HCT116 (cell line): ENCODE data around the gene TRPV4. TPM values are rescaled to one million over a fixed set of nuclear protein-coding genes. Genes with fewer than 3 reads are reported as not detected.
A peak's percentile ranks its signal among the peaks of the same experiment; 100 is the strongest.

Experiments
- ATAC-seq: fragments of 200-7000 bp; cut with Tn5 transposase; 2 replicates; pipeline ENCODE4 v1.9.1; 2020; ENCODE audit warnings: mild to moderate bottlenecking, moderate library complexity
- BruUV-seq: library from RNA; stranded (reverse); fragments of 400-500 nt; replicated peaks from 2 replicates; lab custom pipeline; 2021; lab: Mats Ljungman, UMichigan
- CTCF ChIA-PET: fragments of 300-600 bp; sonication (Branson Sonifier 250); formaldehyde crosslinking; loops from one replicate; lab custom pipeline; 2021; ENCODE audit warnings: antibody characterized with exemption; lab: Charles Lee
- POLR2A ChIA-PET: fragments of 300-600, 350-600 bp; sonication (Branson Sonifier 250); formaldehyde crosslinking; loops from one replicate; lab custom pipeline; 2021; ENCODE audit warnings: antibody characterized with exemption; lab: Charles Lee
- RAD21 ChIA-PET, 2 experiments: fragments of 300-600 bp; sonication (Branson Sonifier 250); formaldehyde crosslinking; loops; one replicate each; lab custom pipeline; 2023; ENCODE audit warnings: low total read pairs in 2 of 2; ENCODE audit not compliant: uncharacterized antibody in 2 of 2, unreplicated experiment in 2 of 2, low non-redundant PET in 1 of 2; lab: Charles Lee
- DNase-seq: peaks from one replicate; pipeline ENCODE4 v3.0.0-alpha.2; 2010; ENCODE audit warnings: low read depth, low spot score
- H2AFZ ChIP-seq: fragments of 200-600 bp; shearing (Covaris generic), sonication (generic); 2 replicates; pipeline ENCODE4 v1.6.1; 2017; ENCODE audit warnings: low read depth, mixed run types, mixed read lengths, antibody characterized with exemption, low read length; ENCODE audit not compliant: poor library complexity, severe bottlenecking
- H3K27ac ChIP-seq: 2 replicates; pipeline ENCODE4 v1.5.1; 2012; ENCODE audit warnings: low read depth, low read length
- H3K27me3 ChIP-seq: fragments of 200-600 bp; sonication (generic); 2 replicates; pipeline ENCODE4 v1.6.1; 2016; ENCODE audit warnings: mixed run types, low read length, mixed read lengths; ENCODE audit not compliant: insufficient read depth
- H3K36me3 ChIP-seq, 2 experiments: fragments of 200-500 bp in 1 of 2; fragments of 200-600 bp in 1 of 2; sonication (Bioruptor generic) in 1 of 2; sonication (generic) in 1 of 2; 2 replicates each; pipeline versions ENCODE4 v1.5.1 to v1.6.1; 2014 to 2016; ENCODE audit warnings: low read length in 2 of 2, inconsistent platforms in 1 of 2, mixed read lengths in 1 of 2, mixed run types in 1 of 2; ENCODE audit not compliant: insufficient read depth in 2 of 2, control insufficient read depth in 1 of 2
- H3K4me1 ChIP-seq, 2 experiments: fragments of 200-600 bp in 1 of 2; sonication (generic) in 1 of 2; 2 replicates each; pipeline versions ENCODE4 v1.5.1 to v1.6.1; 2012 to 2017; ENCODE audit warnings: low read length in 2 of 2, inconsistent platforms in 1 of 2, mild to moderate bottlenecking in 1 of 2, mixed read lengths in 1 of 2, mixed run types in 1 of 2, moderate library complexity in 1 of 2; ENCODE audit not compliant: insufficient read depth in 2 of 2, control insufficient read depth in 1 of 2
- H3K4me2 ChIP-seq: fragments of 200-600 bp; sonication (generic); 2 replicates; pipeline ENCODE4 v1.6.1; 2017; ENCODE audit warnings: mixed run types, low read length, mixed read lengths
- H3K4me3 ChIP-seq, 2 experiments: fragments of 200-600 bp in 1 of 2; sonication (generic) in 1 of 2; replicated peaks in 1 of 2; 2 replicates each; pipeline ENCODE4 v1.5.1; 2011 to 2016; ENCODE audit warnings: low read length in 2 of 2, control low read depth in 1 of 2, low read depth in 1 of 2, mild to moderate bottlenecking in 1 of 2, mixed read lengths in 1 of 2, mixed run types in 1 of 2
- H3K79me2 ChIP-seq: fragments of 200-600 bp; sonication (generic); 2 replicates; pipeline ENCODE4 v1.6.1; 2017; ENCODE audit warnings: mild to moderate bottlenecking, mixed run types, low read length, moderate library complexity, mixed read lengths; ENCODE audit not compliant: insufficient read depth
- H3K9ac ChIP-seq: fragments of 200-600 bp; sonication (generic); 2 replicates; pipeline ENCODE4 v1.6.1; 2016; ENCODE audit warnings: low read length, mixed read lengths
- H3K9me2 ChIP-seq: fragments of 200-600 bp; sonication (generic), shearing (Covaris generic); 2 replicates; pipeline ENCODE4 v1.6.1; 2017; ENCODE audit warnings: mixed run types, mild to moderate bottlenecking, moderate library complexity; ENCODE audit not compliant: insufficient read depth
- H3K9me3 ChIP-seq, 2 experiments: fragments of 200-500 bp in 1 of 2; fragments of 200-600 bp in 1 of 2; sonication (Bioruptor generic) in 1 of 2; sonication (generic) in 1 of 2; 2 replicates each; pipeline ENCODE4 v1.6.1; 2014 to 2017; ENCODE audit warnings: low read length in 2 of 2, mixed read lengths in 2 of 2, inconsistent platforms in 1 of 2, low read depth in 1 of 2, mild to moderate bottlenecking in 1 of 2, mixed run types in 1 of 2, moderate library complexity in 1 of 2; ENCODE audit not compliant: control insufficient read depth in 1 of 2, insufficient read depth in 1 of 2
- H4K20me1 ChIP-seq: fragments of 200-600 bp; sonication (generic), shearing (Covaris generic); 2 replicates; pipeline ENCODE4 v1.6.1; 2017; ENCODE audit warnings: mixed run types, mild to moderate bottlenecking, moderate library complexity; ENCODE audit not compliant: insufficient read depth
- CBX3 ChIP-seq: IDR thresholded peaks from 2 replicates; pipeline ENCODE4 v1.6.1; 2012; ENCODE audit warnings: low read depth
- CTCF ChIP-seq, 3 experiments: fragments of 200-600 bp in 1 of 3; sonication (generic) in 1 of 3; IDR thresholded peaks in 2 of 3; conservative IDR thresholded peaks in 1 of 3; 2 replicates each; pipeline ENCODE4 v1.5.1; 2012 to 2017; ENCODE audit warnings: low read depth in 2 of 3, low read length in 2 of 3, antibody characterized with exemption in 1 of 3, borderline replicate concordance in 1 of 3, control low read depth in 1 of 3, mild to moderate bottlenecking in 1 of 3, mixed read lengths in 1 of 3, mixed run types in 1 of 3, moderate library complexity in 1 of 3; ENCODE audit not compliant: insufficient read depth in 1 of 3
- EGR1 ChIP-seq: IDR thresholded peaks from 2 replicates; pipeline ENCODE4 v1.6.1; 2012; ENCODE audit warnings: low read depth
- EZH2 ChIP-seq: fragments of 200-600 bp; sonication (generic); IDR thresholded peaks from 2 replicates; pipeline ENCODE4 v1.6.1; 2017; ENCODE audit warnings: antibody characterized with exemption, mixed run types
- EZH2phosphoT487 ChIP-seq: fragments of 200-600 bp; IDR thresholded peaks from 2 replicates; pipeline ENCODE4 v1.6.1; 2018; ENCODE audit warnings: antibody characterized with exemption, borderline replicate concordance
- FOSL1 ChIP-seq: IDR thresholded peaks from 2 replicates; pipeline ENCODE4 v1.6.1; 2012; ENCODE audit warnings: low read depth
- JUND ChIP-seq: IDR thresholded peaks from 2 replicates; pipeline ENCODE4 v1.6.1; 2012
- MAX ChIP-seq: IDR thresholded peaks from 2 replicates; pipeline ENCODE4 v1.6.1; 2012
- RAD21 ChIP-seq: IDR thresholded peaks from 2 replicates; pipeline ENCODE4 v1.6.1; 2012; ENCODE audit warnings: low read depth, mild to moderate bottlenecking
- SIN3A ChIP-seq: IDR thresholded peaks from 2 replicates; pipeline ENCODE4 v1.6.1; 2012; ENCODE audit warnings: low read depth
- SP1 ChIP-seq: IDR thresholded peaks from 2 replicates; pipeline ENCODE4 v1.6.1; 2012; ENCODE audit warnings: low read depth
- YY1 ChIP-seq: IDR thresholded peaks from 2 replicates; pipeline ENCODE4 v1.6.1; 2011; ENCODE audit warnings: low read length, low read depth, moderate library complexity, mild to moderate bottlenecking; ENCODE audit not compliant: insufficient replicate concordance; ENCODE audit errors: extremely low read depth
- ZBTB33 ChIP-seq: IDR thresholded peaks from 2 replicates; pipeline ENCODE4 v1.6.1; 2011; ENCODE audit warnings: mild to moderate bottlenecking, low read length, moderate library complexity; ENCODE audit not compliant: insufficient replicate concordance; ENCODE audit errors: extremely low read depth
- ZFX ChIP-seq: fragments of 450-650 bp; IDR thresholded peaks from 2 replicates; pipeline ENCODE4 v1.6.1; 2017
- intact Hi-C: fragments of 100-400 bp; cut with micrococcal nuclease; formaldehyde crosslinking; loops from 2 replicates; pipeline ENCODE4 v1.10.0; 2022
- total RNA-seq: library from RNA; stranded (reverse); gene quantifications from one replicate; pipeline ENCODE4 v1.2.1, GENCODE V29; 2021; ENCODE audit not compliant: unreplicated experiment

The TRPV4 gene
- total RNA-seq, 1 experiment from 2014 or later: 0.54 TPM

GRCh38 chr12:109822951-109823411 is 10.2 kb downstream of the TRPV4 start:
- no peak overlapping the region for H3K9ac ChIP-seq
- H3K27ac ChIP-seq: no peak overlapping the region
- no peak overlapping the region for H2AFZ ChIP-seq
- ChIA-PET CTCF (no interaction called here), RAD21 (no interaction called here), POLR2A (no interaction called here)
- no TSS peak for BruUV-seq
- DNase-seq: no peak
- H3K9me2 ChIP-seq: no peaks in the 10 kb centered on the region
- H3K27me3 ChIP-seq: no peaks in the 10 kb centered on the region
- no peaks in the 10 kb centered on the region for H3K36me3 ChIP-seq
- no peaks in the 10 kb centered on the region for H3K9me3 ChIP-seq
- H3K79me2 ChIP-seq: no peaks in the 10 kb centered on the region
- no peak overlapping the region for H3K4me3 ChIP-seq
- intact Hi-C loops: no loop called here
- H3K4me1 ChIP-seq: peaks cover 9 to 36% of the 10 kb centered on the region in 2 experiments; a peak in 3 of 4 replicates
- no peaks in the 10 kb centered on the region for H4K20me1 ChIP-seq
- no peak for TF ChIP-seq YY1
- TF ChIP-seq FOSL1: no peak
- no peak for TF ChIP-seq SIN3A
- TF ChIP-seq CBX3: no peak
- TF ChIP-seq SP1: no peak
- TF ChIP-seq MAX: no peak
- TF ChIP-seq CTCF (IDR thresholded peaks at IDR 0.05 in 2 of 3, conservative IDR thresholded peaks at IDR 0.05 in 1 of 3; ENCODE audit: borderline replicate concordance in 1 of 3, insufficient read depth in 1 of 3, low read depth in 2 of 3, low read length in 2 of 3): no peak
- TF ChIP-seq JUND: no peak
- TF ChIP-seq ZFX: no peak
- no peak for TF ChIP-seq RAD21
- TF ChIP-seq EZH2: no peak
- TF ChIP-seq EGR1: no peak
- no peak for TF ChIP-seq ZBTB33
- no peak for TF ChIP-seq EZH2phosphoT487
- TF ChIP-seq, all 23 proteins: peak for 0
- peak; percentile 57 for ATAC-seq
- H3K4me2 ChIP-seq: peak overlapping the region; percentile 26; the same call in 1 of the 2 replicates
